HCT116 (cell line): Measurements from ENCODE around the gene PLSCR4.

ENCODE experiments used
- CTCF ChIP-seq, 3 experiments: fragments of 200-600 bp in 1 of 3; sonication (generic) in 1 of 3; IDR thresholded peaks in 2 of 3; conservative IDR thresholded peaks in 1 of 3; 2 replicates each; pipeline ENCODE4 v1.5.1; 2012 to 2017; ENCODE audit warnings: low read depth in 2 of 3, low read length in 2 of 3, antibody characterized with exemption in 1 of 3, borderline replicate concordance in 1 of 3, control low read depth in 1 of 3, mild to moderate bottlenecking in 1 of 3, mixed read lengths in 1 of 3, mixed run types in 1 of 3, moderate library complexity in 1 of 3; ENCODE audit not compliant: insufficient read depth in 1 of 3
- POLR2A ChIP-seq: IDR thresholded peaks from 2 replicates; pipeline ENCODE4 v1.7.0; 2011; ENCODE audit warnings: borderline replicate concordance; ENCODE audit not compliant: insufficient read depth, insufficient read length; ENCODE audit errors: extremely low read depth
- REST ChIP-seq: IDR thresholded peaks from 2 replicates; pipeline ENCODE4 v1.6.1; 2012; ENCODE audit warnings: low read depth
- SRF ChIP-seq: IDR thresholded peaks from 2 replicates; pipeline ENCODE4 v1.6.1; 2012; ENCODE audit warnings: low read depth

DNA sequence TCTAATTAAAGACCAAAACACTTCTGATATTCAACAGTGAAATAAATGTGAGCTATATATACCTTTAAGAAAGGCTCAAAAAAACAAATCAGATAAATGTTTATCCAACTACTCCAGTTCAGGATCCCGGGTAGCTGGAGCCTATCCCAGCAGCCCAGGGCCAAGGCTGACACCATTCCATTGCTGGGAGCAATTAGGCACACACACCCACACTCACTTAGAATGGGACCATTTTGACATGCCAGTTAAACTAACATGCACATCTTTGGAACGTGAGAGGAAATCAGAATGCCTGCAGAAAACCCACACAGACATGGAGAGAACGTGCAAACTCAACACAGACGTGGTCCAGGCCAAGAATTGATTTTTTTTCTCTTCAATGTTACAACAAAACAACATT, 30.0 kb upstream of the PLSCR4 start:
- no peak for TF ChIP-seq CTCF (IDR thresholded peaks at IDR 0.05 in 2 of 3, conservative IDR thresholded peaks at IDR 0.05 in 1 of 3; ENCODE audit: borderline replicate concordance in 1 of 3, insufficient read depth in 1 of 3, low read depth in 2 of 3, low read length in 2 of 3)
- TF ChIP-seq POLR2A: no peak
- TF ChIP-seq REST: no peak
- no peak for TF ChIP-seq SRF
